ENCODE data around the gene RCOR3. TPM values are rescaled to one million over a fixed set of nuclear protein-coding genes. Genes with fewer than 3 reads are reported as not detected.
"Not testable (repeated sequence)": the region's sequence is repeated elsewhere in the genome, so short reads cannot be mapped to it uniquely, and the experiment has no call there.

Gene RCOR3
- total RNA-seq, 1 donor from 2014 or later = 46.5 TPM

DNA sequence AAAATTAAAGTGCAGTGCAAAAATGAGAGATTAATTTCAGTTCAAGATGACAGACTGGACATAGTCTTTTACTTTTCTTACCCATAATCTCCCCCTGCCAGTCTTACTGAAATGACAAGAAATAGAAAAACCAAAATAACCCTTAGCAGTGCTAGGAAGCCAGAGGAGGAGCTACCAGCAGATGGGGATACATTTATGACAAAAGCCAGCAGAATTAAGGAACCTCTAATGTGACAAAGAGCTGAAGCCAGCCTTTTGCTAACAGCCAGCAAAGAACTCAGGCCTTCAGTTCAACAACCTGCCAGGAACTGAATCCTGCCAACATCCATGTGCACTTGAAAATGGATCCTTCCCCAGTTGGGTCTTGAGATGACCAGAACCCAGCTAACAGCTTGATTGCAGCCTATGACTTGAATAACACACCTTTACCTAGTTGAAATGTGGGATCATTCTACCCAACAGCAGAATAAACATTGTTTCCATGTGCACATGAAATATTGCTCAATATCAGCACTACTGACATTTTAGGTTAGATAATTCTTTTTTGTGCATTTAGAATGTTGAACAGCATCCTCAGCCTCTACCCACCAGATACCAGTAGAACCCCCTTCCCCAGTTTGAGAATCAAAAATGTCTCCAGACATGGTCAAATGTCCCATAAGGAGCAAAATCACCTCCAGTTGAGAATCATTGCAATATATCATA is 59.6 kb downstream of the RCOR3 start:
- ATAC-seq = no peak
- no peak for DNase-seq (ENCODE audit: missing footprints)
- intact Hi-C loops (cut with DNase I) = no loop called here

DNA sequence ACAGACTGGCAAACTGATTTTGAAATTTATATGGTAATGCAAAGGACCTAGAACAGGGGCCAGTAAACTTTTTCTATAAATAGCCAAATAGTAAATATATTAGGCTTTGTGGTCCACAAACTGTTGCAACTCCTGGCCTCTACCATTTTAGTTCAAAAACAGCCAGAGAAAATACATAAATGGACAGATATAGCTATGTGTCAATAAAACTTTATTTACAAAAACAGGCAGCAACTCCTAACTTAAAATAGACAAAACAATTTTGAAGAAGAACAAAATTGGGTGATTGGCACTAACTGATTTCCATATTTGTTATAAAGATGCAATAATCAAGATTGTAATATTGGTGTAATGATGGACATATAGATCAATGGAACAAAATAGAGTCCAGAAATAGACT is 60.7 kb downstream of the RCOR3 start:
- intact Hi-C loops (cut with DNase I) = loop anchor here (5.0 to 10.0 kb wide), 3 partner anchors 155 to 337 kb away; no protein-coding TSS in a partner anchor
- DNase-seq (ENCODE audit: missing footprints) (no peak), ATAC-seq (no peak)

DNA sequence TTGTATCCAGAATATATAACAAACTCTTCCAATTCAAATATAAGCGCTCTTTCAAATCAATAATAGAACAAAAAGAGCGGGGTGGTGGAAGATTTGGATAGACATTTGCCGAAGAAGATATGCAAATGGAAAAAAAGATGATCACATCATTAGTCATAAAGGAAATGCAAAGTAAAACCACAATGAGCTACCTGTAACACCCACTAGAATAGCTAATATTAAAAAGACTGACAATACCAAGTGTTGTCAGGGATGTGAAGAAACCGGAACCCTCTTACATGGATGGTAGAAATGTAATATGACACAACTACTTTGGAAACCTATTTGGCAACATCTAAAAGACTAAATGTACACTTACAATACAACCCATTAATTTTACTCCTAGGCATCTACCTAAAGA is 61.8 kb downstream of the RCOR3 start:
- intact Hi-C loops (cut with DNase I) = loop anchor here (5.0 to 10.0 kb wide), 3 partner anchors 154 to 336 kb away; no protein-coding TSS in a partner anchor

DNA sequence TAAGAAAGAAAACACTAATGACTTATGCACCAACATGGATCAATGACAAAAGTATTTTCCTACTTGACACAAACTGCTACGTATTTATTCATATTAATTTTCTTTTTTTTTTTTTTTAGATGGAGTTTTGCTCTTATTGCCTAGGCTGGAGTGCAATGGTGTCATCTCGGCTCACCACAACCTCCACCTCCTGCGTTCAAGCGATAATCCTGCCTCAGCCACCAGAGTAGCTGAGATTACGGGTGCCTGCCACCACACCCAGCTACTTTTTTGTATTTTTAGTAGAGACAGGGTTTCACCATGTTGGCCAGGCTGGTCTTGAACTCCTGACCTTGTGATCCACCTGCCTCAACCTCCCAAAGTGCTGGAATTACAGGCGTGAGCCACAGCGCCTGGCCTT is 62.5 kb downstream of the RCOR3 start:
- intact Hi-C loops (cut with DNase I) = loop anchor here (5.0 to 10.0 kb wide), 3 partner anchors 153 to 336 kb away; no protein-coding TSS in a partner anchor
- not testable (repeated sequence) for ATAC-seq; DNase-seq (ENCODE audit: missing footprints)

More for the DNA sequence above, 61.8 kb downstream of the RCOR3 start:
- no peak for ATAC-seq
- DNase-seq (ENCODE audit: missing footprints) = no peak

DNA sequence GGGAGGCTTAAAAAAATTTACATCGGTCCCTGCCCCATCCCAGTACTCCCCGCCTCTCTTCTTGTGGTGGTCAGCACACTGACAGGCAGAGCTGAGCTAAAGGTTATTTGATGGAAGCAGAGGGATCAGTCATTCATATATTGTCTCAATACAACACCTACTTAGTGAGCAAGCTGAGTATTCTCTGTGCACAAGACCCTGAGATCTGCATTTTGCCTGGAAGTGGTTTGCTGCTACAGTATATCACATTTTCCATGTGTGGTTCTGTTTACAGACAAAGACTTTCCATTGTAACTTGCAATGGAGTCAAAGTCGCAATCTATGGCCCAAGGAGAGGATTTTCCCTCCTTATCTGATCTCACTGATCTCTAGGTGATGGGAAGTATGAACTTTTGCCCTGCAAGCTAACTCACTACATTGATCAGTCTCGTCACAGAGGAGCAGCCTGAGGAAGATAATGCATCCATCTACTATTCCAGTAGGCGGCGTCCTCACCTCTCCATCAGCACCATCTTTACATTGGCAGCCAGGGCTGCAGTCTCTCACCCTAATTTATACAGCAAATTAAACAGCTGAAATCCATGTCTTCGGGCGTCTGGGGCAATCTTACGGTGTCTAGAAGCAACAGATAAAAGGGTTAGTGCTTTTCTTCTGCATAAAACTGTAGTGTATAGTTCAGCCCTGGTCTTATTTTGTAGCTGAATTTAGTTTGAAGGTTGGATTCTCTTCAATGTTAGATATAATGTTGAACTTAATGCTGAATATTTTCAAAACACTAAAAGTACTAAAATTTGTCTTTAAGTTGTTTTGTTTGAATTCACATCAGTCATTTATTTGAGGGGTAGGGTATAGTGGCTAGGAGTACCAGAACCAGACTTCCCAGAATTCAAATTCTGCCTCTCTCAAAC is 64.2 kb downstream of the RCOR3 start:
- ATAC-seq (no peak), DNase-seq (ENCODE audit: missing footprints) (no peak)
- intact Hi-C loops (cut with DNase I) = loop anchor here (5.0 to 10.0 kb wide), 3 partner anchors 151 to 334 kb away; no protein-coding TSS in a partner anchor

DNA sequence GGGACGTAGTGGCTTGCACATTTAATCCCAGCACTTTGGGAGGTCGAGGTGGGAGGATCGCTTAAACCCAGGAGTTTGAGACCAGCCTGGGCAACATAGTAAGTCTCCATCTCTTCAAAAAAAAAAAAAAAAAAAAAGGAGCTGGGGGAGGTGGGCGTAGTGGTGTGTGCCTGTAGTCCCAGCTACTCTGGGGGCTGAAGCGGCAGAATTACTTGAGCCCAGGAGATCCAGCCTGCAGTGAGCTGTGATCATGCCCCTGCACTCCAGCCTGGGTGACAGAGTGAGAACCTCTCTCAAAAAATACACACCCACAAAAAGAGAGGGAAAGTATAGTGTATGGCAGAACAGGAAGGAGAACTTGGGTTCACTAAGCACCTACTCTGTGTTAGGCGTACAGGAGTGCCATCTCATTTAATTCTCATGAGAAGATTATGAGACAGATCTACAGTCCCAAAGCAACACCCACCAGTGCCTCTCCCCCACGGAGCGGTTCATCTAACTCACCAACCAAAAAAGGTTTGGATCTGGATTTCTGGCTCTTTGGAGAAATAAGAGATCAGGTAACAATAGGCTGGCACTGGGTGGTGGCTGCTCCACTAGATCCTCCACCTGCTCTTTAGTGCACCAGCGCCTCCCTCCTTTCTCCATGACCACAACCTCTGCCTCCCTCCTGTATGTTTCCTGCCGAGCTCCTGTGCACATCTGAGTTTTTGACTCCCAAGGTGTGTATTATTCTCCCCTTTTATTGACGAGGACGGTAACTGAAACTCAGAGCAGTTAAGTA is 66.0 kb downstream of the RCOR3 start:
- no peak for DNase-seq (ENCODE audit: missing footprints)
- intact Hi-C loops (cut with DNase I) = loop anchor here (5.0 to 10.0 kb wide), 4 partner anchors 57 to 332 kb away; no protein-coding TSS in a partner anchor
- no peak for ATAC-seq

DNA sequence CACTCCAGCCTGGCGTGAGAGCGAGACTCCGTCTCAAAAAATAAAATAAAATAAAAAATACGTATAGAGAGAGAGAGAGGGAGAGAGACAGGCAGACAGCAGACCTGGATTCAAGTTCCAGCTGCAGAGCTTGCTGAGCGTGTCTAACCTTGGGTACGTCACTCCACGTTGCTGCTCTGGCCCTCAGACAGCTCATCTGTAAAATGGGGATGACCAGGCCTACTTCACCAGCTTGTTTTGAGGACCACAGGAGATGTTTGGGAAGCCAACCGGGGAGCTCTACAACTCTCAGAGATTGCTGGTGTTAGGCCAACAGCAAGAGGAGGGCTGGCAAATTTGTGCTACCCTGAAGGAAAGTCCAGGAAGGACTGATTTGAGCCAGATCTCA is 67.0 kb downstream of the RCOR3 start:
- intact Hi-C loops (cut with DNase I) = loop anchor here (5.0 to 10.0 kb wide), 2 partner anchors 56 to 149 kb away; no protein-coding TSS in a partner anchor
- DNase-seq (ENCODE audit: missing footprints) (no peak), ATAC-seq (no peak)

DNA sequence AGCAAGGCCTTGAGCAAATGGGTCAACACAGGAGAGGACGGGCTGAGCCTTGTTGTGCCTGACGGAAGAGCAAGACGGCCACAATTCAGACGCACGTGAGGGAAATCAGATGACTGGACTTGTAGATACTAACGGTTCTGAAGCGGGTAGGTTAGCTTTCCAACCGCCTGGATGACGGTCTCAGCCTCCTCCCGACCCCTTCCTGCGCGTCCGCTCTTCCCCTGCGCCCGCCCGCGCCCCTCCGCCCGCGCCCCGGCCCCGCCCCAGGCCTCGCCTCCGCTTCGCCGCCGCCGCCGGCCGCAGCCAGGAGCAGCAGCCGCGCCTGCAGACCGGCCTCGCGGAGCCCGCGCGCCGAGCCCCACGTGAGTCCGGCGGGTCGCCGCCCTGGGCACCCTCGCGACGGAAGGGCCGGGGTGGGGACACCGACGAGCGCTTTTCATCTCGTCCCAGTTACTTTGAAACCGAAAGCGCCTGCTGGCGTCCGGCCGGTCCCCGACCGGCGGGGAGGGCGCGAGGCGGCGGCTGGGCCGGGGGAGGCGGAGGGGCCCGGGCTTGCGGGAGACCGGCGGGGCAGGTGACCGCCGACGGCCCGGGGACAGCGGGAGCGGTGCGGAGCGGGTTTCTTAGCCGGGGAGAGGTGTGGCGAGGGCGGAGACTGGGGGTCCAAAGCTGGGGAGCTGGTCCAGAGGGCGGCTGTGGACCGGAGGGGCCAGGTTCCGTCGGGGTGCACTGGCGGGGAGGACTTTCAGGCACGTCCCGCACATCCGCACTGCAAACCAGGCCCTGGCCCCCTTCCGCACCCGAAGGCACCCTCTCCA is 67.6 kb downstream of the RCOR3 start, which contains the start of gene TRAF5:
Gene TRAF5, plus strand, starts transcription at position 306 of the 818 bp plus-strand sequence. CDS start 26,407 bp downstream, outside the sequence.
- DNase-seq (ENCODE audit: missing footprints) = peak; percentile 84

DNA sequence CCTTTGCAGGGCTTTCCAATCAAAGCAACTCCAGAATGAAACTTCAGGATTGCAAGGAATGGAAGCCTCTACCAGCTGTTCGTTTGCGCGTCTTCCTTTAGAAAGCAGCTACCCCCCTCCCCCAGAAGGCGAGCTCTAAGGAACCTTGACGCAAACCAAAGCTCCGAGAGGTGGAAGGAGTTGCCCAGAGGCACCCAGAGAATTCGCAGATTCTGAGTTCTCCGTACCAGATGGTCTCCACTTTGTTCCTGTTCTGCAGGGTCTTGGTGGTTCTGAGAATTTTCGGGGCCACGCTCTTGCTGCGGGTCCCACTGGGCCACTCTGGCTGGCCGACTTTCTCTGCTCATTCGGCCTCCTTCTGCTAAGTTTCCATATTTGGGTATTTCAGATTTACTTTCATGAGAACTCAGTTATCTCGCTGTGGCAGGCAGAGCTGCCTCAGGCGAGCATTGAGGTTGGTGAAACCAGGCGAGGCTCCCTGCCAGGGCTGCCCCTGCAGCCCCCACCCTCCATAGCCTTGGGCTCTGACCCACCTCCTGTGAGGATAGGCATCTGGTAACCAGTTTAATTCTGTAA is 68.3 kb downstream of the RCOR3 start:
- no peak for DNase-seq (ENCODE audit: missing footprints)
- intact Hi-C loops (cut with DNase I) = loop anchor here (5.0 to 10.0 kb wide), 2 partner anchors 55 to 147 kb away; no protein-coding TSS in a partner anchor

More for the DNA sequence above, 67.6 kb downstream of the RCOR3 start, which contains the start of gene TRAF5:
- intact Hi-C loops (cut with DNase I) = loop anchor here (5.0 to 10.0 kb wide), 2 partner anchors 56 to 148 kb away; no protein-coding TSS in a partner anchor
- ATAC-seq = peak; percentile 80

DNA sequence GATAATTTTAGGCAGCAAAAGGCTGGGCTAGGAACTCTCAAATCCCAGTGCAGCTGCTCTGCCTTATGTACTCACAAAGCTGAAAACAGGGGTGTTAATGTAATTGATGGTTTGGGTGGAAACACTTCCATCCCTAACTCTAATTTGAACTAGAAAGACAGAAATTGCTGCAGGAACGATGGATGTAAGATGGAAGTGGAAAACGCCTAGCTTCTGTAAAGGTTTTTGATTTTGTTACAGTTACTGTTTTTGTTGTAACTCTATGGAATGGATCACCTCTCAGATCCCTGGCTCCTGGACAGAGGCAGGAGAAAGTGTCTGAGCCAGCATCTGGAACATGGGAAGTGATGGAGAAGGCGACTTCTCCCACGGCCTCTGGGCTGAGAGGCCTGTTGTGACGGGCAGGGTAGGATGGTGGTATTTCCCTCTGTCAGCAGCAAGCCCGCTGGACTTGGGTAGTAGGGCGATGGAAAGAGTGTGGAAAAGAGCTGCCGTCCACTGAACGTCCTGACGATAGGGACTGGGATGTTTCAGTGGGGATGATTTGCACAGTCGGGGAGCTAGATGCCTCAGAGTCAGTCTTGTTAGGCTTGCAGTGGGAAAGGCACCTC is 69.0 kb downstream of the RCOR3 start:
- intact Hi-C loops (cut with DNase I) = loop anchor here (5.0 to 10.0 kb wide), 2 partner anchors 54 to 147 kb away; no protein-coding TSS in a partner anchor
- no peak for ATAC-seq
- no peak for DNase-seq (ENCODE audit: missing footprints)

More for the DNA sequence above, 68.3 kb downstream of the RCOR3 start:
- no peak for ATAC-seq

DNA sequence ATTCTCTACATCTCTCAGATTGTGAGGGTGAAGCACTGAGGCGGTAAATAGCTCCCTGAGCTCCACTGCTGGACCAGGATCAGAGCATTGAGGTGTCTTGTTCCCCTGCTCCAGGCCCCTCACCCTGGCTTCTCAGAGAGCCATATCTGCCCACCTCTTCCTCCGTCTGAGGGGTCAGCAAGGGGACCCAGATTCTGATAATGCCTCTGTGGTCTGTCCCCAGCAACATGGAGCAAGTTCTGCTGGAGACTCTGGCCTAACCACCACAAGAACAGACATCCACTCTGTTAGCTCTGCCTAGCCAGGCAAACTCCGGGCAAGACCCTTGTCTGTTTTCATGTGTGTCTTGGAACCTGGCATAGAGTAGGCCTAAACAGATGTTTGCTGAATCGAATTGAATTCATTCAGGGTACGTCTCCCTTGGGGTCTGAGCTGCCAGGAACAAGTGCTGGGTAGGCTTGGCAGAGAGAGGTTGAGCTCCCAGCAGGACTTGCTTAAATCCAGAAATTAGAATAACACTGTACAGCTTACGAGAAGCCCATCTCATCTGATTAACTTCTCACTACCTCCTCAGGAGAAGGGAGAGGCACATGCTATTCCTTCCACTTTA is 69.8 kb downstream of the RCOR3 start:
- intact Hi-C loops (cut with DNase I) = loop anchor here (5.0 to 10.0 kb wide), 2 partner anchors 53 to 146 kb away; no protein-coding TSS in a partner anchor
- DNase-seq (ENCODE audit: missing footprints) = no peak
- ATAC-seq = no peak

DNA sequence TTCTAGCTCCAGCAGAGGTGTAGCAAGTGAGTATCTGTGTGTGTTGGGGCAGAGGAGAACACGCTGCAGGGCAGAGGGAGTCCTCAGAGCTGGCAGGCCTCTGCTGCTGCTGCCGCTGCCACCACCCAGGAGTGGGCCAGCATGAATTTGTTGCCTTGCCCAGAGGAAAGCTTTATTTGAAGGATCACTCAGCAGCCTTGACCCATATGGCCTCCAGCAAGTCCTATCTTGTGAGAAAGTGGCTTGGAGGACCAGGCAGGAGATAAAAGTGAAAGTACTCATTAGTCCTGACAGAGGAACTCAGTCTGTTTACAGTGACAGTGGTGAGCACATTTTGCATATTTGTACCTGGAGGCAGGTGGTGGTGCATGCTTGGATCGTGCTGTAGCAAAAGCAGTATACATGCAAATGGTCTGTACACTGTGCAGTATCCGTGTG is 70.6 kb downstream of the RCOR3 start:
- intact Hi-C loops (cut with DNase I) = loop anchor here (5.0 to 10.0 kb wide), 2 partner anchors 53 to 145 kb away; no protein-coding TSS in a partner anchor
- ATAC-seq (no peak), DNase-seq (ENCODE audit: missing footprints) (no peak)

DNA sequence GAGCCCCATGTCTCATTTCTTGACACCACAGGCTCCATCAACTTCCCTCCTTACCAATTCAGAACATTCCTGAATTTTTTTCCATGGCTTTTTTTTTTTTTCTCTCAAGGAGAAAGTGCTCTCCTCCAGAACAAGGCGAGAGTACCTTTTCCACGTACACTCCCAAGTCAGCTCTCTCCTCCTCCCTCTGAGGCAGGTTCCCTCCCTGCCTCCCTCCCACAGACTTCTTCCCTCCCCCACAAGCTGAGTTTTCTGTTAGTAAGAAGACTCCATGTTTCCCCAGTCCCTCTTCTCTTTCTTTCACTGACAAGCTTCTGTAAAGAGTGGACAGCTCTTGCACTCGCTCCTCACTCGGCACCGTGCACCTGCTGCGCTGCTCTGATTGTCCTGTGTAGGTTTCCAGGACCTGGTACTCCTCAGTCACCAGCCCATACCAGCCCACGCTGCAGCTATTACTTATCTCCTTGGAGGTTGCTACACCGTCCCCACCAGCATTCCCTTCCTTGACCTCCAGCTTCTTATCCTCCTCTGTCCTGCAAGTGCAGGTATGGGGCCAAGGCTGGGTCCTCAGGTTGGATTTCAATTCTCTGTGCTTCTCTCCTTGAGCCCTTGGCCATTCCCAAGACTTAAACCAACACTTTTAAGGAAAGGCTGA is 71.2 kb downstream of the RCOR3 start:
- ATAC-seq (no peak), DNase-seq (ENCODE audit: missing footprints) (no peak)
- intact Hi-C loops (cut with DNase I) = no loop called here

DNA sequence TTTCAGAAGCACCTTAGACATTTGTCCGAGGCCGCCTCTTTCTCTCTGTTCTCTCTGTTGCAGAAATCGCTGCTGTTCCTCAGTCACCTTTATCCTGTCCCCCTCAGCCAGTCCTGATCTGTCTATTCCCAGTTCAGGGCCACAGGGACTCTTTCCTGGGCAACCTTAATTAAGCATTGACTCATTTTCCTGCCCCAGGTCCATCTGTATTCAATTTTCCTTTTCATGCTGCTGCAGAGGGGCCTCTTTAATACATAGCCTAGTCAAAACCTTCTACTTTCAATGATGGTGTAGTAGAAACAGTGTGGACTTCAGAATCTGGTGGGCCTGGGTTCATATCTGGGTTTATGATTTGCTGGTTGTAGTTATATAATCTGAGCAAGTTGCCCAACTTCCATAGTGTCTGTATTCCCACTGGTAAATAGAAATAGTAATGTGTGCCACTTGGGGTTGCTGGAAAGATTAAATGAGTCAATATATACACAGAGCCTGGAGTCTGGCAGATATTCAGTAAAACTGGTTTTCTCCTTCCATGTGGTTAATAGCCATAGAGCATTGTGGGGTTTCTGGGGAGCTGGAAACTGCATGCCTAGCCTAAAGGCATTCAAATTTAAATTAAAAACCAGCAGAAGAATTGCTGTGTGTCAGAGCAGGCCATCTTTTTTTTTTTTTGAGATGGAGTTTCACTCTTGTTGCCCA is 72.0 kb downstream of the RCOR3 start:
- ATAC-seq (no peak), DNase-seq (ENCODE audit: missing footprints) (no peak)
- intact Hi-C loops (cut with DNase I) = no loop called here

DNA sequence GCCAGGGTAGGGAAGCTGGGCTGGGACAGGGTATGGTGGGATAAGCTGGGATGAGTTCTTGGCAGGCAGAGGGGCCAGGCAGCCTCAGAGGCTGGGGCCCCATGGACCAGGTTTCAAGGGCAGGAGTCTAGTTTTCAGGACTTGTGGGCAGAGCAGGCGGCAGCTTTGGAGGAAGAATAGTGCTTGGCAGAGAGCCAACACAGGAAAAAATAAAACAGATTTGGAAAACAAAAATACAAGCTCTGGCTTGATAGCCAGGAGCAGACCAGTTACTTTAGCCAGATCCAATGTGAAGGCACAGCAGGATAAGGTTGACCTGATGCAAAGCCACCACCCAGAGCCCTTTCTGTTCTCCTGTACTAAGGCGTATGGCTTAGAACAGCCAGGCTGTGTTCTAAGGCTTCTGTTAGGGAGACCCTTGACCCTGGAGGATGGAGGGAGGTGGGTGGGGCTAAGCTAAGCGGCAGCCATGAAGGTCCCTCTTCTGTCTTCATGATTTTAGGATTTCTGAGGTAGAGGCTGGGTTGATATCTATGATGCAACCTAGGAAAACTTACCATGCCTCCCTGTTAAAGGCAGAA is 73.0 kb downstream of the RCOR3 start:
- intact Hi-C loops (cut with DNase I) = no loop called here
- ATAC-seq (no peak), DNase-seq (ENCODE audit: missing footprints) (no peak)

All from Right ventricle myocardium inferior (tissue), 1 donor.